Ishikawa (cell line): ENCODE measurements around the gene POLR2L.

Experiments
- CEBPB ChIP-seq: IDR thresholded peaks from 2 replicates; pipeline ENCODE4 v1.6.1; 2012
- CREB1 ChIP-seq: IDR thresholded peaks from 2 replicates; pipeline ENCODE4 v1.6.1; 2012; ENCODE audit warnings: low read depth
- EGR1 ChIP-seq: IDR thresholded peaks from 2 replicates; pipeline ENCODE4 v1.6.1; 2012
- EP300 ChIP-seq: IDR thresholded peaks from 2 replicates; pipeline ENCODE4 v1.6.1; 2012; ENCODE audit warnings: borderline replicate concordance
- FOXM1 ChIP-seq: IDR thresholded peaks from 2 replicates; pipeline ENCODE4 v1.6.1; 2012; ENCODE audit warnings: low read depth, borderline replicate concordance
- NFIC ChIP-seq: IDR thresholded peaks from 2 replicates; pipeline ENCODE4 v1.6.1; 2012
- RAD21 ChIP-seq: IDR thresholded peaks from 2 replicates; pipeline ENCODE4 v1.6.1; 2012; ENCODE audit warnings: low read depth
- TAF1 ChIP-seq: IDR thresholded peaks from 2 replicates; pipeline ENCODE4 v1.6.1; 2012; ENCODE audit warnings: low read depth, mild to moderate bottlenecking
- TCF12 ChIP-seq: IDR thresholded peaks from 2 replicates; pipeline ENCODE4 v1.6.1; 2012; ENCODE audit warnings: low read depth
- TEAD4 ChIP-seq: IDR thresholded peaks from 2 replicates; pipeline ENCODE4 v1.6.1; 2012
- YY1 ChIP-seq: IDR thresholded peaks from 2 replicates; pipeline ENCODE4 v1.6.1; 2012; ENCODE audit warnings: low read depth
- ZBTB7A ChIP-seq: IDR thresholded peaks from 2 replicates; pipeline ENCODE4 v1.6.1; 2012; ENCODE audit warnings: low read depth
- TF ChIP-seq, protein P1 (sequence below): IDR thresholded peaks from 2 replicates; pipeline ENCODE4 v1.6.1; 2012
- TF ChIP-seq, protein P2 (sequence below): IDR thresholded peaks from 2 replicates; pipeline ENCODE4 v1.6.1; 2012
- TF ChIP-seq, protein P3 (sequence below): IDR thresholded peaks from 2 replicates; pipeline ENCODE4 v1.6.1; 2012; ENCODE audit warnings: low read depth, mild to moderate bottlenecking

POLR2L gene

DNA sequence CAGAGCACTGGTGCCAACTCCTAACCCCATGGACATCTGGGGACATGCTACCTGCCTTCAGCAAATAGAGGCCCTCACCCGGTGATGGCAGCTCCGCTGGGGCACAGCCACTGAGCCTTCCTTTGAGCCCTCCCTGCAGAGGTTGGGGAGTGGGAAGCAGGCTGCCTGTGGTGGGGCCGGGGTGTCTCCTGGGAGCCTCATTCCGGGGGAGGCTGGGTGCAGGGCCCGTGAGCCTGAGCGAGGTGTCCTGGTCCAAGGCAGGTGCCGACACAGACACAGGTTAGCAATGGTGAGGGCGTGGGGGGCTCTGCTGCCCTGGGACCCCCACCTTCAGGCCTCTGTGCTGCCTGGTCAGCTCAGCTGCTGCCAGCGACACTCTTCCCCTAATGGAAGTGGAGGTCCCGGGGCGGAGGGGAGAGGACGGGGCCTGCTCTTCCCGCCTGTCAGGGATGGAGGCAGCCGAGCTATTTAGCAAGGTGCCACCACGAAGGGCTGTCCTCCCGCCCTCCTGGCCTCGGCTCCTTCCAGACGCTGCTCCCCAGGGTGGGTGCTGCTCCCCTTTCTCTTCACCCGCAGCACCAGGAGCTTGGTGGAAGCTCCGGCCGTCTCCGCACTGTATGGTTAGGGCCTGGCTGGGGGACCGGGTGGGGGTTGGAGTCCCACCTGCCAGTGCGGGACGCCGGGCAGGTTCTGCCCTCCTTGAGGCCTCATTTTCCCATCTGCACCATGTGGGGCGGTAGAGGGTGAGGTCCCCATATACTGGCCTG lies 11.5 kb upstream of the POLR2L start:
- TF ChIP-seq RAD21: no peak
- TF ChIP-seq, protein P1, sequence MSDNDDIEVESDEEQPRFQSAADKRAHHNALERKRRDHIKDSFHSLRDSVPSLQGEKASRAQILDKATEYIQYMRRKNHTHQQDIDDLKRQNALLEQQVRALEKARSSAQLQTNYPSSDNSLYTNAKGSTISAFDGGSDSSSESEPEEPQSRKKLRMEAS: no peak
- TF ChIP-seq, protein P2, sequence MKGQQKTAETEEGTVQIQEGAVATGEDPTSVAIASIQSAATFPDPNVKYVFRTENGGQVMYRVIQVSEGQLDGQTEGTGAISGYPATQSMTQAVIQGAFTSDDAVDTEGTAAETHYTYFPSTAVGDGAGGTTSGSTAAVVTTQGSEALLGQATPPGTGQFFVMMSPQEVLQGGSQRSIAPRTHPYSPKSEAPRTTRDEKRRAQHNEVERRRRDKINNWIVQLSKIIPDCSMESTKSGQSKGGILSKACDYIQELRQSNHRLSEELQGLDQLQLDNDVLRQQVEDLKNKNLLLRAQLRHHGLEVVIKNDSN: no peak
- no peak for TF ChIP-seq TEAD4
- no peak for TF ChIP-seq NFIC
- no peak for TF ChIP-seq ZBTB7A
- TF ChIP-seq YY1: no peak
- TF ChIP-seq EGR1: no peak
- TF ChIP-seq, protein P3, sequence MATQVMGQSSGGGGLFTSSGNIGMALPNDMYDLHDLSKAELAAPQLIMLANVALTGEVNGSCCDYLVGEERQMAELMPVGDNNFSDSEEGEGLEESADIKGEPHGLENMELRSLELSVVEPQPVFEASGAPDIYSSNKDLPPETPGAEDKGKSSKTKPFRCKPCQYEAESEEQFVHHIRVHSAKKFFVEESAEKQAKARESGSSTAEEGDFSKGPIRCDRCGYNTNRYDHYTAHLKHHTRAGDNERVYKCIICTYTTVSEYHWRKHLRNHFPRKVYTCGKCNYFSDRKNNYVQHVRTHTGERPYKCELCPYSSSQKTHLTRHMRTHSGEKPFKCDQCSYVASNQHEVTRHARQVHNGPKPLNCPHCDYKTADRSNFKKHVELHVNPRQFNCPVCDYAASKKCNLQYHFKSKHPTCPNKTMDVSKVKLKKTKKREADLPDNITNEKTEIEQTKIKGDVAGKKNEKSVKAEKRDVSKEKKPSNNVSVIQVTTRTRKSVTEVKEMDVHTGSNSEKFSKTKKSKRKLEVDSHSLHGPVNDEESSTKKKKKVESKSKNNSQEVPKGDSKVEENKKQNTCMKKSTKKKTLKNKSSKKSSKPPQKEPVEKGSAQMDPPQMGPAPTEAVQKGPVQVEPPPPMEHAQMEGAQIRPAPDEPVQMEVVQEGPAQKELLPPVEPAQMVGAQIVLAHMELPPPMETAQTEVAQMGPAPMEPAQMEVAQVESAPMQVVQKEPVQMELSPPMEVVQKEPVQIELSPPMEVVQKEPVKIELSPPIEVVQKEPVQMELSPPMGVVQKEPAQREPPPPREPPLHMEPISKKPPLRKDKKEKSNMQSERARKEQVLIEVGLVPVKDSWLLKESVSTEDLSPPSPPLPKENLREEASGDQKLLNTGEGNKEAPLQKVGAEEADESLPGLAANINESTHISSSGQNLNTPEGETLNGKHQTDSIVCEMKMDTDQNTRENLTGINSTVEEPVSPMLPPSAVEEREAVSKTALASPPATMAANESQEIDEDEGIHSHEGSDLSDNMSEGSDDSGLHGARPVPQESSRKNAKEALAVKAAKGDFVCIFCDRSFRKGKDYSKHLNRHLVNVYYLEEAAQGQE: no peak

DNA sequence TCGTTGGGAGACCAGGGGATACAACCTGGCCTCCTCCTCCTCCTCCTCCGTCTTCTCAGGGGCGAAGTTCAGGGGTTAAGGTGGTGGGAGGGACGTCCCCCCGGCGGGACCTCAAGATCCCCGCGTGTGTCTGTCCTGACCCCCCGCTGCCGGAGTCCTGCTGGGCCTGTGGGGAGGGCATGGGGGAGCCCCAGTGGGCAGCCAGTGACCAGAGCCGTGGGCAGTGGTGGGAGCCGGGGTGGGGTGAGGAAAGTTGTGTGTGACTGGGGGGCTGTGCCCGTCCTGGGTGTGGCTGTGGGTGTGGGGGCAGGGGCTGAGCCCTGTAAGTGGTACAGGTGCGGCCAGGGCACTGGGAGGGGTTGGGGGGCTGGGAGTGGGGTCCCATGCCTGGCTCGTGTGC lies 10.4 kb upstream of the POLR2L start:
- no peak for TF ChIP-seq FOXM1
- TF ChIP-seq TEAD4: no peak
- no peak for TF ChIP-seq RAD21
- TF ChIP-seq TAF1: no peak
- no peak for TF ChIP-seq EGR1
- TF ChIP-seq, protein P2: no peak
- TF ChIP-seq CREB1: no peak
- TF ChIP-seq, protein P3: no peak
- TF ChIP-seq YY1: no peak
- no peak for TF ChIP-seq ZBTB7A
- no peak for TF ChIP-seq EP300

DNA sequence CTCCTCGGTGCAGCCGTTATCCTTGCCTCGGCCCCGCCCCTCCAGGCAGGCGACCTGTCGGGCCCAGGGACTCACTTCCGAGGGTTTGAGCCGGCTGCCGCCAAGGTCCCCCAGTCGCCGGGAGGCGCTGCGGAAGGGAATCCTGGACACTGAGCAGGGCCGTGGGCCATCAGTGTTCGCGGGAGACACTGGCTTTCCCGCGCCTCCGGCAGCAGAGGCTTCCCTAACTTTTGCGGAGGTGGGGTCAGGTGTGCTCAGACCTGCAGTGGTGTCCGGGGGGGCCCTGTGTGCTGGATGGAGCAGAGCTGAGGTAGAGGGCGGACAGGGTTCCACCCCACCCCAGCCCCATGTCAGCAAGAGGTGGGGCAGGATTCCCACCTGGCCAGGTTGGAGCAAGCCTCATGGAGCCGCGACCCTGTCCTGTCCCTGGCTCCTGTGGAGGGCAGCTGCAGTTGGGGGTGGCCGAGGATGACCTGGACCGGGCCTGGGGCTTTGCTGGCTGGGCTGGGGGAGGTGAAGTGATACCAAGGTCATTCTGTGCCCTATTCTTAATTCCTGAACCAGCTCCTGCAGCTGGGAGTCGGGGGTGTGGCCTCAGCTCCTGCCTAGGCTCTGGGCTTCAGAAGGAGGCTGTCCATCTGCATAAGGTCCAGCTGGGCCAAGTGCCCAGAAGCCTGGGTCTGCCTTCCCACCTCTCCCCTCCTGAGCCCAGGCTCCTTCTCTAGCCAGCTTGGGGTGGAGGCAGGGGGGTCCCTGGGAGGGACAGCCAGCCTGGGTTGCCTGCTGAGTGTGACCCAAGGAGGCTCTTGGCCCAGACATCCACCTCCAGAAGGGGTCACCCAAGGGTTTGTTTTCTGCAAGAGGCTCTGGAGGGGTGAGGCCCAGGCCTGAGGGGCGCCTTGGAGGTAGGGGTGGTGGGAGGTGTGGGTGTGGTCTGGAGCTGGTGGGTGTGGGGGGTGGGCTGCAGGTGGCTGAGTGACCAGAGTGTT lies 8.7 kb upstream of the POLR2L start:
- TF ChIP-seq ZBTB7A (no peak), NFIC (no peak), RAD21 (peak; percentile 41; the same call in 1 of the 2 replicates), TEAD4 (no peak), TCF12 (no peak), FOXM1 (no peak)
- TF ChIP-seq, protein P3: no peak

DNA sequence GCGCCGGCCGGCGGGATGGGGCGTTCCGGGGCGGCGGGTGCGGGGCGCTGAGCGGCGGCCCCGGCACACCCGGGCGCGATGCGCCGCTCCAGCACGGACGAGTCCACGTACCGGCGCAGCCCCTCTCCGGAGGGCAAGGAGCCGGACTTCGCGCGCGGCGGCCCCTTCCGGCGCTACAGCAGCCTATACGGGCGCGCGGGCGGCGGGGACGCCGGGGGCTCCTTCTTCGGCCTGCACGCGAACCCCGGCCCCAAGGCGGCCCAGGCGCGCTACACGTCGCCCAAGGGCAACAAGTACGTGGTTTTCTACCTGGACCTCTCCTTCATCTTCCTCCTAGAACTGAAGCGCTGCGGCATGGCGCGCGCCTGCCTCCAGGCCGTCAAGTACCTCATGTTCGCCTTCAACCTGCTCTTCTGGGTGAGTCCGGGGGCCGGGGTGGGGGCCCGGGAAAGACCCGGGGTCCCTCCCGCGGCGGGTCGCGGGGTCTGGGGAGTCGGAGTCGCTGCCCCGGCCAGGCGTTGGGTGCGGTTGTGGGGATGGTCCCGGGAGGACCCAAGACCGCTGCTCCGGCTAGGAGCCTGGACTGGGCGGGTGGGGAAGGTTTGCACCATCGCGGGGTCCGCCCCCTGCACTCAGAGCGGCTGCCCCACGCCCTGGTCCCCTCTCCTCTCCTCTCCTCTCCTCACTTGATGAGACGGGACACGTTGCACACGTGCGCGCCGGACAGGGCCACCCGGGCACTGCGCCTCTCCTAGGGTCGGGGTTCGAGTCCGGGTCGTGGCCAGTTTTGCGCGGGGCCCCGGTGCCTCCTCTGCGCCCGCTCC lies 7.8 kb upstream of the POLR2L start:
- TF ChIP-seq ZBTB7A (no peak), NFIC (no peak), CEBPB (no peak), TCF12 (no peak), EGR1 (no peak), YY1 (no peak), EP300 (no peak), TEAD4 (no peak), TAF1 (no peak), CREB1 (no peak)
- TF ChIP-seq, protein P1: no peak
- TF ChIP-seq, protein P3: no peak
